Measurements from ENCODE around the gene NUBPL.

NUBPL gene

GRCh38 chr14:31572955-31573354 is 11.8 kb downstream of the NUBPL start:
- no peaks in the 10 kb centered on the region for H3K9me3 ChIP-seq (ENCODE audit: control insufficient read depth in 1 of 2, low read length in 2 of 2)
- no peaks in the 10 kb centered on the region for H3K27me3 ChIP-seq (ENCODE audit: control insufficient read depth in 1 of 2, insufficient read depth in 2 of 2, low read length in 2 of 2)
- H3K9ac ChIP-seq (ENCODE audit: low read depth in 1 of 2, low read length in 2 of 2), result no peak overlapping the region
- H3K4me3 ChIP-seq (ENCODE audit: low read depth in 1 of 2, low read length in 2 of 2), result no peak overlapping the region
- peaks cover 3 to 4% of the 10 kb centered on the region in 2 donors for H3K36me3 ChIP-seq (ENCODE audit: control insufficient read depth in 1 of 2, insufficient read depth in 2 of 2, low read length in 2 of 2)
- H3K4me1 ChIP-seq (ENCODE audit: control insufficient read depth in 1 of 2, insufficient read depth in 2 of 2, low read length in 2 of 2), result no peaks in the 10 kb centered on the region
- H3K27ac ChIP-seq (ENCODE audit: low read depth, low read length), result no peak overlapping the region

GRCh38 chr14:31576949-31577348 is 15.7 kb downstream of the NUBPL start:
- H3K27ac ChIP-seq (ENCODE audit: low read depth, low read length), result no peak overlapping the region
- H3K9ac ChIP-seq (ENCODE audit: low read depth in 1 of 2, low read length in 2 of 2), result no peak overlapping the region
- no peaks in the 10 kb centered on the region for H3K27me3 ChIP-seq (ENCODE audit: control insufficient read depth in 1 of 2, insufficient read depth in 2 of 2, low read length in 2 of 2)
- no peaks in the 10 kb centered on the region for H3K4me1 ChIP-seq (ENCODE audit: control insufficient read depth in 1 of 2, insufficient read depth in 2 of 2, low read length in 2 of 2)
- H3K9me3 ChIP-seq (ENCODE audit: control insufficient read depth in 1 of 2, low read length in 2 of 2), result no peaks in the 10 kb centered on the region
- H3K36me3 ChIP-seq (ENCODE audit: control insufficient read depth in 1 of 2, insufficient read depth in 2 of 2, low read length in 2 of 2), result peaks cover 3 to 4% of the 10 kb centered on the region in 2 donors
- no peak overlapping the region for H3K4me3 ChIP-seq (ENCODE audit: low read depth in 1 of 2, low read length in 2 of 2)

- no peaks in the 10 kb centered on the region for H3K4me1 ChIP-seq (ENCODE audit: control insufficient read depth in 1 of 2, insufficient read depth in 2 of 2, low read length in 2 of 2)
- no peaks in the 10 kb centered on the region for H3K9me3 ChIP-seq (ENCODE audit: control insufficient read depth in 1 of 2, low read length in 2 of 2)
- no peak overlapping the region for H3K9ac ChIP-seq (ENCODE audit: low read depth in 1 of 2, low read length in 2 of 2)
- H3K36me3 ChIP-seq (ENCODE audit: control insufficient read depth in 1 of 2, insufficient read depth in 2 of 2, low read length in 2 of 2), result peaks cover 0 to 4% of the 10 kb centered on the region in 2 donors
- no peak overlapping the region for H3K27ac ChIP-seq (ENCODE audit: low read depth, low read length)
- no peaks in the 10 kb centered on the region for H3K27me3 ChIP-seq (ENCODE audit: control insufficient read depth in 1 of 2, insufficient read depth in 2 of 2, low read length in 2 of 2)
- no peak overlapping the region for H3K4me3 ChIP-seq (ENCODE audit: low read depth in 1 of 2, low read length in 2 of 2)
Measured at GRCh38 chr14:31578266-31578665, 17.1 kb downstream of the NUBPL start.

- no peak overlapping the region for H3K9ac ChIP-seq (ENCODE audit: low read depth in 1 of 2, low read length in 2 of 2)
- no peak overlapping the region for H3K4me3 ChIP-seq (ENCODE audit: low read depth in 1 of 2, low read length in 2 of 2)
- H3K4me1 ChIP-seq (ENCODE audit: control insufficient read depth in 1 of 2, insufficient read depth in 2 of 2, low read length in 2 of 2), result no peaks in the 10 kb centered on the region
- no peaks in the 10 kb centered on the region for H3K27me3 ChIP-seq (ENCODE audit: control insufficient read depth in 1 of 2, insufficient read depth in 2 of 2, low read length in 2 of 2)
- H3K27ac ChIP-seq (ENCODE audit: low read depth, low read length), result no peak overlapping the region
- H3K36me3 ChIP-seq (ENCODE audit: control insufficient read depth in 1 of 2, insufficient read depth in 2 of 2, low read length in 2 of 2), result peaks cover 0 to 4% of the 10 kb centered on the region in 2 donors
- no peaks in the 10 kb centered on the region for H3K9me3 ChIP-seq (ENCODE audit: control insufficient read depth in 1 of 2, low read length in 2 of 2)
Measured at GRCh38 chr14:31578792-31579501, 17.7 kb downstream of the NUBPL start.

GRCh38 chr14:31580234-31580633 is 19.0 kb downstream of the NUBPL start:
- H3K9ac ChIP-seq (ENCODE audit: low read depth in 1 of 2, low read length in 2 of 2), result no peak overlapping the region
- peaks cover 0 to 4% of the 10 kb centered on the region in 2 donors for H3K36me3 ChIP-seq (ENCODE audit: control insufficient read depth in 1 of 2, insufficient read depth in 2 of 2, low read length in 2 of 2)
- no peak overlapping the region for H3K4me3 ChIP-seq (ENCODE audit: low read depth in 1 of 2, low read length in 2 of 2)
- H3K4me1 ChIP-seq (ENCODE audit: control insufficient read depth in 1 of 2, insufficient read depth in 2 of 2, low read length in 2 of 2), result no peaks in the 10 kb centered on the region
- no peak overlapping the region for H3K27ac ChIP-seq (ENCODE audit: low read depth, low read length)
- no peaks in the 10 kb centered on the region for H3K27me3 ChIP-seq (ENCODE audit: control insufficient read depth in 1 of 2, insufficient read depth in 2 of 2, low read length in 2 of 2)
- H3K9me3 ChIP-seq (ENCODE audit: control insufficient read depth in 1 of 2, low read length in 2 of 2), result no peaks in the 10 kb centered on the region

GRCh38 chr14:31582286-31582691 is 21.1 kb downstream of the NUBPL start:
- no peak overlapping the region for H3K9ac ChIP-seq (ENCODE audit: low read depth in 1 of 2, low read length in 2 of 2)
- no peaks in the 10 kb centered on the region for H3K36me3 ChIP-seq (ENCODE audit: control insufficient read depth in 1 of 2, insufficient read depth in 2 of 2, low read length in 2 of 2)
- no peak overlapping the region for H3K27ac ChIP-seq (ENCODE audit: low read depth, low read length)
- no peaks in the 10 kb centered on the region for H3K27me3 ChIP-seq (ENCODE audit: control insufficient read depth in 1 of 2, insufficient read depth in 2 of 2, low read length in 2 of 2)
- no peaks in the 10 kb centered on the region for H3K9me3 ChIP-seq (ENCODE audit: control insufficient read depth in 1 of 2, low read length in 2 of 2)
- H3K4me1 ChIP-seq (ENCODE audit: control insufficient read depth in 1 of 2, insufficient read depth in 2 of 2, low read length in 2 of 2), result no peaks in the 10 kb centered on the region
- no peak overlapping the region for H3K4me3 ChIP-seq (ENCODE audit: low read depth in 1 of 2, low read length in 2 of 2)

GRCh38 chr14:31582836-31583452 is 21.7 kb downstream of the NUBPL start:
- Histone ChIP-seq H3K36me3 (ENCODE audit: control insufficient read depth in 1 of 2, insufficient read depth in 2 of 2, low read length in 2 of 2) (no peaks in the 10 kb centered on the region), H3K4me1 (ENCODE audit: control insufficient read depth in 1 of 2, insufficient read depth in 2 of 2, low read length in 2 of 2) (no peaks in the 10 kb centered on the region), H3K27ac (ENCODE audit: low read depth, low read length) (no peak overlapping the region), H3K27me3 (ENCODE audit: control insufficient read depth in 1 of 2, insufficient read depth in 2 of 2, low read length in 2 of 2) (no peaks in the 10 kb centered on the region), H3K9ac (ENCODE audit: low read depth in 1 of 2, low read length in 2 of 2) (no peak overlapping the region), H3K4me3 (ENCODE audit: low read depth in 1 of 2, low read length in 2 of 2) (no peak overlapping the region), H3K9me3 (ENCODE audit: control insufficient read depth in 1 of 2, low read length in 2 of 2) (no peaks in the 10 kb centered on the region)

- H3K27ac ChIP-seq (ENCODE audit: low read depth, low read length), result no peak overlapping the region
- H3K36me3 ChIP-seq (ENCODE audit: control insufficient read depth in 1 of 2, insufficient read depth in 2 of 2, low read length in 2 of 2), result no peaks in the 10 kb centered on the region
- H3K4me3 ChIP-seq (ENCODE audit: low read depth in 1 of 2, low read length in 2 of 2), result no peak overlapping the region
- no peaks in the 10 kb centered on the region for H3K27me3 ChIP-seq (ENCODE audit: control insufficient read depth in 1 of 2, insufficient read depth in 2 of 2, low read length in 2 of 2)
- peaks cover 0 to 7% of the 10 kb centered on the region in 2 donors for H3K4me1 ChIP-seq (ENCODE audit: control insufficient read depth in 1 of 2, insufficient read depth in 2 of 2, low read length in 2 of 2)
- no peaks in the 10 kb centered on the region for H3K9me3 ChIP-seq (ENCODE audit: control insufficient read depth in 1 of 2, low read length in 2 of 2)
- no peak overlapping the region for H3K9ac ChIP-seq (ENCODE audit: low read depth in 1 of 2, low read length in 2 of 2)
Measured at GRCh38 chr14:31590206-31590605, 29.0 kb downstream of the NUBPL start.

- peaks cover 0 to 7% of the 10 kb centered on the region in 2 donors for H3K4me1 ChIP-seq (ENCODE audit: control insufficient read depth in 1 of 2, insufficient read depth in 2 of 2, low read length in 2 of 2)
- H3K9ac ChIP-seq (ENCODE audit: low read depth in 1 of 2, low read length in 2 of 2), result no peak overlapping the region
- H3K4me3 ChIP-seq (ENCODE audit: low read depth in 1 of 2, low read length in 2 of 2), result no peak overlapping the region
- H3K27ac ChIP-seq (ENCODE audit: low read depth, low read length), result no peak overlapping the region
- H3K36me3 ChIP-seq (ENCODE audit: control insufficient read depth in 1 of 2, insufficient read depth in 2 of 2, low read length in 2 of 2), result no peaks in the 10 kb centered on the region
- no peaks in the 10 kb centered on the region for H3K27me3 ChIP-seq (ENCODE audit: control insufficient read depth in 1 of 2, insufficient read depth in 2 of 2, low read length in 2 of 2)
- H3K9me3 ChIP-seq (ENCODE audit: control insufficient read depth in 1 of 2, low read length in 2 of 2), result no peaks in the 10 kb centered on the region
Measured at GRCh38 chr14:31592122-31592521, 30.9 kb downstream of the NUBPL start.

- Histone ChIP-seq H3K4me3 (ENCODE audit: low read depth in 1 of 2, low read length in 2 of 2) (no peak overlapping the region), H3K9ac (ENCODE audit: low read depth in 1 of 2, low read length in 2 of 2) (no peak overlapping the region), H3K36me3 (ENCODE audit: control insufficient read depth in 1 of 2, insufficient read depth in 2 of 2, low read length in 2 of 2) (no peaks in the 10 kb centered on the region), H3K4me1 (ENCODE audit: control insufficient read depth in 1 of 2, insufficient read depth in 2 of 2, low read length in 2 of 2) (peaks cover 0 to 7% of the 10 kb centered on the region in 2 donors), H3K9me3 (ENCODE audit: control insufficient read depth in 1 of 2, low read length in 2 of 2) (no peaks in the 10 kb centered on the region), H3K27ac (ENCODE audit: low read depth, low read length) (no peak overlapping the region), H3K27me3 (ENCODE audit: control insufficient read depth in 1 of 2, insufficient read depth in 2 of 2, low read length in 2 of 2) (no peaks in the 10 kb centered on the region)
Measured at GRCh38 chr14:31592631-31593030, 31.4 kb downstream of the NUBPL start.
